Measurements from ENCODE around the gene KSR1.

DNA sequence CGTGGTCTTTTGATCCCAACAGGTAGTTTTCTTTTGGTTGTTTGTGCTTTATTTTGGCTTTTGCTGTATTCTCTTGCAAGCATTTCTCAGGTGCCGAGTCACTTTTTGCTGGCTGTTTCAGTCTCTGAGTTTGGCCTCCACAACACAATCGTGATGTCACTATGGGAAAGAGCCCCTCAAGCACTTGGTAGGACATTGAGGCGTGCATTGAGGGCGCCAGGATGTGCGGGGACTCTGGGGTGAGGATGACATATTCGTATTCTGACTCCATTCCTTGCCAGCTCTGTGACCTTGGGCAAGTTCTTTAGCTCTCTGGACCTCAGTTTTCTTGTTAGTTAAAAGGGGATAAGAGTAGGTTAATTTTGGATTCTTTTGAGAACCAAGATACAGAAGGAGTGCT, 13.0 kb downstream of the KSR1 start:
- TF ChIP-seq, protein P1, sequence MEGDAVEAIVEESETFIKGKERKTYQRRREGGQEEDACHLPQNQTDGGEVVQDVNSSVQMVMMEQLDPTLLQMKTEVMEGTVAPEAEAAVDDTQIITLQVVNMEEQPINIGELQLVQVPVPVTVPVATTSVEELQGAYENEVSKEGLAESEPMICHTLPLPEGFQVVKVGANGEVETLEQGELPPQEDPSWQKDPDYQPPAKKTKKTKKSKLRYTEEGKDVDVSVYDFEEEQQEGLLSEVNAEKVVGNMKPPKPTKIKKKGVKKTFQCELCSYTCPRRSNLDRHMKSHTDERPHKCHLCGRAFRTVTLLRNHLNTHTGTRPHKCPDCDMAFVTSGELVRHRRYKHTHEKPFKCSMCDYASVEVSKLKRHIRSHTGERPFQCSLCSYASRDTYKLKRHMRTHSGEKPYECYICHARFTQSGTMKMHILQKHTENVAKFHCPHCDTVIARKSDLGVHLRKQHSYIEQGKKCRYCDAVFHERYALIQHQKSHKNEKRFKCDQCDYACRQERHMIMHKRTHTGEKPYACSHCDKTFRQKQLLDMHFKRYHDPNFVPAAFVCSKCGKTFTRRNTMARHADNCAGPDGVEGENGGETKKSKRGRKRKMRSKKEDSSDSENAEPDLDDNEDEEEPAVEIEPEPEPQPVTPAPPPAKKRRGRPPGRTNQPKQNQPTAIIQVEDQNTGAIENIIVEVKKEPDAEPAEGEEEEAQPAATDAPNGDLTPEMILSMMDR (conservative IDR thresholded peaks at IDR 0.05), result no peak
- no peak for TF ChIP-seq ZFX (IDR thresholded peaks at IDR 0.05)
